Muscle of back (tissue), 11 donors: ENCODE results near the gene IL17REL. TPM values are rescaled to one million over a fixed set of nuclear protein-coding genes. Genes with fewer than 3 reads are reported as not detected.

ENCODE experiments used
- DNase-seq, 3 donors: peaks; one replicate each; pipeline versions ENCODE4 v3.0.0 to v3.0.0-alpha.2; 2013
- polyA plus RNA-seq, 10 donors: library from polyadenylated mRNA; unstranded; fragments of 120-200 nt; gene quantifications; one replicate each; pipeline ENCODE4 v1.2.1, GENCODE V29; 2013; ENCODE audit not compliant: insufficient read length in 10 of 10

IL17REL gene
- polyA plus RNA-seq, 10 donors: 0.08 TPM; not detected in 9

DNA sequence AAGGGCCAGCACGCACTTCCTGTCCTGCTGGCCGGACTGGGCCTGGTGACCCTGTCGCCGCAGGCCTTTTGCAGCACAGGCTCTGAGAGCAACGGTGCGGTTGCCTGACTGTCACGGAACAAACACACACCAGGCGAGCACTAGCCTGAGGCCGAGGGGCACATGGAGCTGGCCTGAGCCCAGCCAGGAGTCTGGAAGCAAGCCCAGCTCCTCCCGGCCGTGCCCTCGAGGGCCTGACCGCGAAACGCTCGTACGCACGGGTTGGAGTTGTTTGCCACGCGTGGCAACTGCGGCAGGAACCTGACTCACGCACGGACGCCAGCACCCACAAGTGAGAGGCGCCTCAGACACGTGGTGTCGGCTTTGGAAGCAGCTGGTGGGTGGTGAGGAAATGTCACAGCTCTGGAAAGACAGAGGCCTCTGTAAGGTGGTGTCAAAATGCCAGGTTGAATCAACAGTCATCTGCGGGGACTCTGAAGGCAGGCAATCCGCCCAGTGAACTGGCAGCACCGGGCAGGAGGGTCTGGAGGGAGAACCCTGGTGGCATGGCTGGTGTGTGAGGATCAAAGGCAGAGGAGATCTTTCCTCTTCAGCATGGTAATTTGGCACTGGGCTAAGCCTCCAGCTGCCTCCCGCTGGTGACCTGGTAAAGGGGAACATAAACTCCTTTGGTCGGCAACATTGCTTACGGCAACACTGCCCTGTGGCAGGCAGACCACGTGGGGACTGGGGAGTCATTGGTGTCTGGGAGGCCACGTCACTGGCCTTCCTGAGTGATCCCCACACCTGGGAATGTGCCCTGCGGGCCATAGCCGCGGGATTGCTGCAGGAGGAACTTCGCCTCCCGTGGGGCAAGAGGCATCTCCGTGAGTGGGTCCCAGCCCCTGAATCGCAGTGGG, 15.3 kb upstream of the IL17REL start:
- no peak for DNase-seq

DNA sequence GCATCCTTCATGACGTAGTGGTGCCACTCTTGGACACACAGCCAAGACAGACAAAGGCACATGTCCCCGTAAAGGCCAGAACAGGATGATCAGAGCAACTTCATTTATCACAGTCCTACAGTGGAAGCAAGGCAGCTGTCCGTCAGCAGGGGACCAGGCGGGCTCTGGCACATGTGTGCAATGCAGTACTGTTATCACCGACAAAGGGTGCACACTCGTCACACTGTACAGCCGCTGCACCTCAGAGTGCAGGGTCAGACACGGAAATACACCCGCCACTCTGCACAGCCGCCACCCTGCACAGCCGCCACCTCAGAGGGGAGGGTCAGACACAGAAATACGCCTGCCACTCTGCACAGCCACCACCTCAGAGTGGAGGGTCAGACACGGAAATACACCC, 13.4 kb upstream of the IL17REL start:
- no peak for DNase-seq

DNA sequence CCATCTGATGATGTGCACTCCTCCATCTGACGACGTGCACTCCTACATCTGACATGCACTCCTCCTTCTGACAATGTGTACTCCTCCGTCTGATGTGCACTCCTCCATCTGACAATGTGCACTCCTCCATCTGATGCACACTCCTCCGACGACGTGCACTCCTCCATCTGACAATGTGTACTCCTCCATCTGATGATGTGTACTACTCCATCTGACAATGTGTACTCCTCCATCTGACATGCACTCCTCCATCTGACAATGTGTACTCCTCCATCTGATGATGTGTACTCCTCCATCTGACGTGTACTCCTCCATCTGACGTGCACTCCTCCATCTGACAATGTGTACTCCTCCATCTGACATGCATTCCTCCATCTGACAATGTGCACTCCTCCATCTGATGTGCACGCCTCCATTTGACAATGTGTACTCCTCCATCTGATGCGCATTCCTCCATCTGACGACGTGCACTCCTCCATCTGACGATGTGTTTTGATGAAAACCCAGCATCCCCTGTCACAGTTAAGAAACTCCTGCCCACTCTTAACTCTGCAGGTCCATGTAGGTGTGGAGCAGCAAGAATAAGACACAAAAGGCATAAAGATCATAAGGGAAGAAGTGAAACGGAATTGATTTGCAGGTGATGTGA, 9.7 kb upstream of the IL17REL start:
- DNase-seq: no peak

DNA sequence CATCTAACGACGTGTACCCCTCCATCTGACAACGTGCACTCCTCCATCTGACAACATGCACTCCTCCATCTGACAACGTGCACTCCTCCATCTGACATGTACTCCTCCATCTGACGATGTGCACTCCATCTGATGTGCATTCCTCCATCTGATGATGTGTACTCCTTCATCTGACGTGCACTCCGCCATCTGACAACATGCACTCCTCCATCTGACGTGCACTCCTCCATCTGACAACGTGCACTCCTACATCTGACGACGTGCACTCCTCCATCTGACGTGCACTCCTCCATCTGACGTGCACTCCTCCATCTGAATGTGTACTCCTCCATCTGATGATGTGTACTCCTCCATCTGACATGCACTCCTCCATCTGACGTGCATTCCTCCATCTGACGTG, 8.0 kb upstream of the IL17REL start:
- DNase-seq: no peak

DNA sequence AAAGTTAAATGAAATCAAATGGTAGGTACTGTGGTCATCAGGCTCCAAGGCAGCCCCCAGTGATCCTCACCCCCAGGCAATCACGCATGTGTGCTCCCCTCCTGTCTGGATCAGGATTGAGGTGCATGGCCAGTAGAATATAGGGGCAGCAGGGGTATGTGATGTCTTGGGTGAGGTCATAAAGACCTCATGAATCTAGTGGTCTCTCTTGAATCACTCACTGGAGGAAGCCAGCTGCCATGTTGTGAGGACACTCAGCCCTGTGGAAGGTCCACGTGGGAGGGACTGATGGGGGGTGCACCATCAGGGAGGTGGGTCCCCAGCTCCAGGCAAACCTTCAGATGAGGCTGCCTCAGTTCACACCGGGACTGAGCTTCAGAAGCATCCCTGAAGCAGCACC, 6.8 kb upstream of the IL17REL start:
- no peak for DNase-seq

DNA sequence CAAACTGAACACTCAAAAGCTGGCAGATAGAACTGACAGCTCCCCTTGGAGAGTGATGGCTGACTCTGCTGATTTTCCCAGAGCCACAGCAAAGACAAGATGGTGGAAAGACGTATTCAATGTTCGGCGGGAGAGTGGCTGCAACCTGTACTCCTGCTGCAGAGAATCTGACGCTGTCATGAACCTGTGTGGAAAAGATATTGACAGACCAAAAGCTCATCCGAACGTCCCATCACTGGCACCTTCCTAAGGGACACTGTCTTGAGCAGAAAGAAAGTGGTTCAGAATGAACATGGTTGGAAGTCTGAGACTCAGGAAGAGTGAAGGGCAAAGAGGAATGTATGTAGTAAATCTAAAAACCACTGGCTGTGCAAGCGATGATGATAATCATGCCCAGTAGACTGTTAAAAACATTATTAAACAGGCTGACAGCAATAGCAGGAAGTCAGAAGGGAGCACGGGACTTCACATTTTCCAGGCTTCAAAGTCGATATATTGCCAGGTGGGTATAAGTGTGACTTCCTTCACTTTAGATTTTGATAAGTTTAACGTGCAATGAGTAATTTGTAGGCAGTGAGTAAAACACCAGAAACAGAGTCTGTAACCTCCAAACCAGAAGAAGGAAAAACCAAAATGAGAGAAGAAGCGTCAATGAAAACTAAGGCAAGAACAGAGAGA, 6.2 kb upstream of the IL17REL start:
- no peak for DNase-seq

DNA sequence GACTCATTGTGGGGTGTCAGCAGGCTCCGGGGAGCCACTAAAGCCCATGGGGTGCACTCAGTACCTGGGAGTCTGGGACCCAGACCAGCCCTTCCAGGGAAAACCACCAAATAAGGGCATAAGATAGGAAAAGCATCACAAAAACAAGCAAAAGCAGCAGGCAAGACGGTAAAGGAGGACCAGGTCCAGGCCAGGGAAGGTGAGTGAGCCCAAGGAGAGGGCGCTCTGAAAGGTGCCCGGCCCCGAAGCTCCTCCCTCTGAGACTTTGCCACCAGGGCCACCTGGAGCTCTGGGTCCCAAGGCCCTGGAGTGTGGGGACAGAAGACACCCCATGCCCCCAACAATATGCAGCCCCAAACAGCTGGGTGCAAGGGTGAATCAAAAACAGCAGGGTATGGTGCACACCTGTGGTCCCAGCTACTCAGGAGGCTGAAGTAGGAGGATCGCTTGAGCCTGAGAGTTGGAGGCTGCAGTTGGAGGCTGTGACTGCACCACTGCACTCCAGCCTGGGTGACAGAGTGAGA, 5.2 kb upstream of the IL17REL start:
- no peak for DNase-seq

DNA sequence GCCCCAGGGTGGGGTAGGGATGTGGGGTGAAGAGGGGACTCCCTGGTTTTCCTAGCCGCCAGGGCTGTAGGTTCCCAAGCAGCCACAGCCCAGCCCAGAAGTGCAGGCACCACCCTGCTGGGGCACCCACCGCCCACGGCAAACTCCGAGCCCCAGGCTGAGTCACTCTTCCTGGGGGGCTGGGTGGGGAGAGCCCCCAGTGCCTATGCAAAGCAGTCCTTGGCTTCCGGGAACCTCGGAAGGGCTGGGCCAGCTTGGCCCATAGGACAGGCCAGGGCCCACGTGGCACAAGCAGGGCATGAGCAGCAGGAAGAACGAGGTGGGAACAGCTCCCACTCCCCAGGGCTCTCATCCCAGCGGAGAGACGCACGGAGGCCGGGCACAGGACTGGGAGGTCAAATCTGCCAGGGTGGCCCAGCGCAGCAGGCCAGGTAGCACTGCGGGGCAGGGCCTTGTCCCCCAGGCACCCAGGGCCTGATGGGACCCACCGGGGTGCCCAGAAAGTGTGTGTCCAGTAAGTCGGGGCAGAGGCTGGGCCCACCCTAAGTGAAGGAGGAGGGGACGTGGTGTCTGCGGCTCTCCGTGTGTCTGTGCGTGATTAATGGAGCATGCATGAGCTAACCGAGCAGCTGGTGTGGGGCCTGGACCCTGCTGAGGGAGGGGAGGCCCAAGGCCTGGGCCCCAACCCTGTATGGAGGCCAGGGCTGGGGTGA, 4.6 kb upstream of the IL17REL start:
- DNase-seq: no peak

DNA sequence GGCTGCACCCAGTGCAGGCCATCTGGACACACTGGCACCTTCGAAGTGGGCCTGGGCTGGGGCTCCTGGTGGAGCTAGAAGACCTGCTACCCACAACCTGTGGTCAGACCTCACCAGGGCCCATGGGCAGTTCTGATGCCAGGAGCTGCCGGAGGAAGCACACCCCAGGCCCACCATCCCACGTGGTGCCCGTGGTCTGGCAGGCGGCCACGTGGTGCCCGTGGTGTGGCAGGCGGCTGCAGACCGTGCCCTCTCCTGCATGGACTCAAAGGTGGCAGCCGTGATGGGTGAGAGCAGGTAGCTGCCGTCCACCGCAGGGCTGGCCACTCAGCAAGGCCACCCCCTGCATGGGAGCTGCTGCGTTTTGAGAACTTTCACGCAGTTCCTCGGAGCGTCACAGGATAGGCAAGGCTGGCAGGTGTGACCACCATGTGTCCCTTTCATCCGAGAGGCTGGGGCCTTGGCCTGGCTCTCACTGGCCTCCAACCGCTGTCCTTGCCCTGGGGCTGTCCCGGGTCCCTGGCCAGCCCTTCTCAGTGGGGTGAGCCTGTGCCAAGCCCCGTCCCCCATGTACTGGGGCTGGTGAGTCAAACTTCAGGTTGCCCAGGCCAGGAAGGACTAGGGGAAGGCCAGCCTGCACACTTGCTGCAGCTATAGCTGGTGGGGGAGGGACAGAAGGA, 3.9 kb upstream of the IL17REL start:
- no peak for DNase-seq

DNA sequence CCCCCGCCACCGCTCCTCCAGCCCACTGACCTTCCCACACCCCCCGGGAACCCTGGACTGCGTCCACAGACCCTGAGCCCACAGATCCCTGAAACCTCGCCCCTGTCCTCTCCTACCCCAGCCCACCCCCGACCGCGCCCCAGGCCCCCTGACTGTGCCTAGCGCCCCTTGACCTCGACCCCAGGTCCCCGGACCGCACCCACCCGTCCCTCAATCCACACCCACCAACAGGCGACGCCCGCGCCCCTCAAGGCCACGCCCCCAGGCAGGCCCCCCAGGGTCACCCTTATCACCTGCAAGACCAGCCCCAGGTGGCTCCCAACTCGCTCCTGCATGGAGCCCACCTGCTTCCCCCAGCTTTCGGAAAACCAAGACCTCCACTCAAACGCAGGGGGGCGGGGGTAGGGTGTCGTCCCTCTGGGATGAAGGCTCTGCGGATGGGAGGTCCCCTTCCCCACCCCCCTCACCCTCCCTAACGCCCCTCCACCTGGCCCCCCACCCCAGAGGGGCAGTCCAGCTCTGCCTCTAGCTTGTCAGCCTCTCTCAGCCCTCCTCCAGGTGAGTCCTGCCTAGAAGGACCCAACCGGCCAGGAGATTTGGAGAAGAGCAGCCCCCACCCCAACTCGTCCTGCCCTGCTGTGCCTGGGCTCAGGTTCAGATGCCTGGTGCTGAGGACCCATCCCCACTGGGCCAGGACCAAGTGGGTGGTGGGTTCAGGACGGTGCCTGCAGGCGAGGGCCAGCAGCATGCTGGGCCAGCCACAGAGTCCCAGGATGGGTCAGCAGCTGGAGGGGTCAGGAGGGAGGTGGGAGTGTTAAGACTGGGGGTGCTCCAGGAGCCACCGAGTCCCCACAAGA, 3.1 kb upstream of the IL17REL start:
- no peak for DNase-seq

DNA sequence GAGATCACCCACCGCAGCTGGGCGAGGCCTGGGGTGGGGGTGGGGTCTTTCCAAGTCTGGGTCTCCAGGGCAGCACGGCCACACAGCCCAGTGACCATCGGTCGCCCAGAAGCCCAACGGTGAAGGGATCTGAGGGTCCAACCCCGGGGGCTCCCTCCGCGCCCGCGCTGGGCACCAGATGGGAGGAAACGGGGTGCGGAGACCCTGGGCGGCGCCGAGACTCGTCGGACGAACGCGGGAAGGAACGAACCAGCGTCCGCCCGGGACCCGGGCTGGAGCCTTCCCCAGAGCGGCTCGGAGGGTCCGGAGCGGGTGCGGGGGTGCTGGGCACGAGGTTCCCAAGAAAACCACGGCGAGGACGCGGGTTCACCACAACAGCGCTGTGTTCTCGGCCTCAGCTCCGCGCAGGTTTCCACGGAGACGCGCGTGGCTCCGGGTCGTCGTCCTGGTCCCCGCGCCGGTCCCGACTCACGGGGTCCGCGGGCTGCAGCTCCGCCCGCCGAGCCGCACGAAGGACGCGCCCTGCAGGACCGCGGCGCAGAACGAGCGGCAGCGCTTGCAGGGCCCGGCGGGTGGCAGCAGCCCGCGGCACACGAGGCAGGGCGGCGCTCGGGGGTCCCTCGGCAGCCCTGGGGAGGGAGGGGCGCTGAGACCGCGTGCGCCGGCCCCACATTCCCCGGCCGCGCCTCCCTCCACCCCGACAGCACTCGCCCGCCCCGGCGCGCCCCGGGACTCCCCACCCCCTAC, 2.3 kb upstream of the IL17REL start:
- no peak for DNase-seq

DNA sequence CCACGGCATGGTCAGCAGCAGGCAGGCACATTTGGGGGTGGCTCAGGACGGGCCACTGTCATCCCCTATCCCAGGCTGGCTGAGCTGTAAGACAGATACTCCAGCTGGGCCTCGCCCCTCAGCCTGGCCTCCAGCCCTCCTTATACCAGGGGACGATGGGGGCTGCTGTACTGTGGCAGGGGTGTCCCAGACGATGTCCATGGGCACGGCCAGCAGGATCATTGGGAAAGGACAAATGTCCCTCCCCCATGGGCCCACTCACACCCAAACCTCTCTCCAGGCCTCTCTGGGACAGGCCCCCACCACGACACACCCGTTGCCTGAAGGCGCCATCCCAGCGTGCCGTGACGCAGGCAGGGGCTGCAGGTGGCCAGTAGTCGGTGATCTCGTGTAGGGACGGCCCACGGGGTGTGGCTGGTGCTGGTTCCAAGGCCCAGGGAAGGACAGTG, 1.5 kb upstream of the IL17REL start:
- no peak for DNase-seq

DNA sequence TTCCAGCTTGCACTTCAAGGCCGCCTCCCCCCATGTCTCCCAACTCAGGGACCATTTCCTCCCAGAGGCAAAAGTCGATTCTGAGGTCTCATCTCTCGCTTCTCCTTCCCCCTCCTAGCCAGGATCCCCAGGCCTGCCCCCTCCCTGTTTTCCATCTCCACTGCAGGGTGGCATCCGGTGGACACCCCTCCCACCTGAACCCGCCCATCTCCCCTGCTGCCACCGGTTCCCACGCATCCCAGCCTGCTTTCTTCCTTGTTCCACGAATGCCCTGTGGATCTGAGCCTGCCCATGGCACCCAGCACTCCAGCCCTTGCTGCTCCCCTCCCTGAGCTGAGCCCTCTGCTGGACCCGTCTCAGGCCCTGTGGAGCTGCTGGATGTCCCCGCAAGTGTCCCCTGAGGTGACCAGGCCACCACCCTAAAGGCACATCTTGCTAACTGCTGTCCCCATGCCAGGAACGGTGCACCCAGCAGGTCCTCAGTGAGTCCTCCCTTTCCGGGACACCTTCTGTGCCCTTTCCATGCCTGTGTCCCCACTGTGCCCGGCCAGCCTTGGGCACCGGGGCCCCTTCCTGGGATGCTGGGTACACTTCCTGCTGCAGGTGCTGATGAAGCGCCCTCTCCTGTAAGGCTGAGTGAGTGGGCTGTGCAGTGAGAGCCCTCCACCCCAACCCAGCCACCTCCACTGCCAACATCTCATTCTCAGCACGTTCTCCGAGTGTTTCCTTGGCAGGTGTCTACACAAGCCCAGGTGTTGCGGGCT, 936 bp downstream of the IL17REL start:
- DNase-seq: no peak

DNA sequence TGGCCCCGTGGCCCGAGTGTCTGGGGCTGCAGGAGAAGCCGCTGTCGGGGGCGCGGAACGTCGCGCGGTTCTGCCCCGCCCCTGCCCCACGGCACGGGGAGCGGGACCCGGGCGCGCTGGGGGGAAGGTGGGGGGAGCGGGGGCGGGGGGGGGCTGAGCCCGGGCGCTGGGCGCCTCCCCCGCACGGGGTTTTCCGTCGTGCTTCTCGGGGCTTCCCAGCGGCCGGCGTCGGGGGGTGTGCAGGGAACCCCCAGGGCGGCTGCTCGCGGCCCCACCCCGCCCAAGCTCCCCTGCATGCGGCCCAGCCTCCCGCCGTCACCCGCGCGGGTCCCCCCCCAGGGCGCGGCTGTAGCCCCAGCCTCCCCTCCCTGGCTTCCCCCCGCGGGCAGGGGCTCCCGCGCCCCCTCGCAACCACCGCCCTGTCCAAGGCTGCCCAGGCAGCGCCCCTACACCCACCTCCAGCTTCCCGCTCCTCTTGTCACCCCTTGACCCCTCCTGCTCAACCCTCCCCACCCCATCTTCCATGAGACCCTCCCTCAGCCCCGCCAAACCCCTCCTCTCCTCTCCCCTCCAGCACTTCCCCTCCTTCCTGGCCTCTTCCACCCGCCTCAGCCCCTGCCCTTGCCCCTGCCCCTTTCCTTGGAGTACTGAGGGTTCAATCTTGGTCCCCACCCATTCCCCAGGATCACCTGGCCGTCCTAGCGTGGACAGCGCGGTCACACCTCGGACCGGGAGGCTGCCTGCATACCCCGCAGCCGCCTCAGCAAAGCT, 1.7 kb downstream of the IL17REL start:
- no peak for DNase-seq

DNA sequence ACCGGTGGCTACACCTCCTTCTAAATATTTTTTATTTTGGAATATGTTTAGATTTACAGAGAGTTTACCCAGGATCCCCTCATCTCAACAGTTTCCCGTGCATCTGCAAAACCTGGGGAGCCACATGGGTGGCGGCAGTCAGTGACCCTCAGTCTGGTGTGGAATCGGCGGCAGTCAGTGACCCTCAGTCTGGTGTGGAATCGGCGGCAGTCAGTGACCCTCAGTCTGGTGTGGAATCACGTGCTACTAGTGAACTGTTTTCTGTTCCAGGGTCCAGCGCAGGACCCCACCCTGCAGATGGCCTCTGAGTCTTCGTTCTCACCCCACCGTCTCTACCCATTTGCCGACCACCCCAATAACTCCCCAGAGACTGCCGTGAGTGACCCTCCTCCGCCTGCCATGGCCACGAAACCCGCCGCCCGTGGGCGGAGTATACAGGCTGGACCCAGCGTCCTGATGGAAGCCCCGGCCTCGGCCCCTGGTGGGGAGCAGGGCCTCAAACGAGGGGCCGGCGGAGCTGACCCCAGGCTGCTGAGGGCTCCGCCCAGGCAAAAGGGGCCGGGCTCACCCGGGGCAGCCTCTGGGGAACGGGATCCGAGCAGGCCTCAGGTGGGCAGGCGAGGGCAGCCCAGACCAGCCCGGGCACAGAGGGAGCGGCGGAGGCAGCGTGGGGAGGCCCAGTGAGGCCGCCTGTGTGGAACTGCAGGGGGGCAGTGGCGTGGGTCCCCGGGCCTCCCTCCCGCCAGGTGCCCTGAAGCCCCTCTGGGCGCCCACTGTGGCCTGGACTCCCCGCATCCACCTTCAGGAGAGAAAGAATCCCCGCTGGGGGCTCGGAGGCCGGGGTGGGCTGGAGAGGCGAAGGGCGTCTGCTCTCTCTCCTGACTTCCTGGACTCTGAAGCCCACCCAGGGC, 2.5 kb downstream of the IL17REL start:
- DNase-seq: no peak

DNA sequence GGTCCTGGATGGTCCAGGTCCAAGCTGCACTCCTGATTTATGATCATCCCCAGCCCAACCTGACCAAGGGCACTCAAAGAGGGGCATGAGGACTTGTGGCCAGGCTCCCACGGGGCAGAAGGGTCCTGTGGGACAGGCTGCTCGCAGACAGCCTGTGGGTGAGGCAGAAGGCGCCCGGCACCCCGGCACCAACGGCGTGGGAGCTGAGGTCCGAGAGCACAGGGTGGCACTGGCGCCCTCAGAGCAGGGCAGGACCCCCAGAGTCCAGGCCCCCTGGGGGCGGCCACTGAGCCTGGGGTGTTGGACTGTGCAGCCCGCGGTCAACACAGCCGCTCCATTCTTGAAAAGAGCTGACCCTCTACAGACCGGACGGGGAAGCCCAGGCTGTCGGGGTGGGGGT, 3.3 kb downstream of the IL17REL start:
- DNase-seq: no peak
